Adrenal gland (tissue), 12 donors: ENCODE results near the gene C14orf132. TPM values are rescaled to one million over a fixed set of nuclear protein-coding genes. Genes with fewer than 3 reads are reported as not detected.
A peak's percentile ranks its signal among the peaks of the same experiment; 100 is the strongest.

Experiments
- DNase-seq, 7 donors: peaks; one replicate each; pipeline ENCODE4 v3.0.0-alpha.2; 2019 to 2020
- H3K27ac ChIP-seq, 5 donors: fragments of 200-600 bp; sonication (generic) in 4 of 5; 1 replicate in 3 of 5; 2 replicates in 2 of 5; pipeline versions ENCODE4 v1.5.1 to v1.8.0; 2016 to 2020; ENCODE audit warnings: mild to moderate bottlenecking in 1 of 5
- H3K27me3 ChIP-seq: fragments of 200-600 bp; 2 replicates; pipeline ENCODE4 v1.8.0; 2021
- H3K36me3 ChIP-seq, 2 donors: fragments of 200-600 bp; replicated peaks in 1 of 2; 1 replicate in 1 of 2; 2 replicates in 1 of 2; pipeline versions ENCODE4 v1.5.1 to v1.8.0; 2018 to 2022
- H3K4me1 ChIP-seq, 2 donors: fragments of 200-600 bp; replicated peaks in 1 of 2; 1 replicate in 1 of 2; 2 replicates in 1 of 2; pipeline versions ENCODE4 v1.5.1 to v1.8.0; 2018 to 2021
- H3K4me3 ChIP-seq, 4 donors: fragments of 200-600 bp; sonication (generic) in 3 of 4; one replicate each; pipeline ENCODE4 v1.5.1; 2016 to 2018
- H3K9me3 ChIP-seq, 3 donors: fragments of 200-600 bp; sonication (generic) in 1 of 3; replicated peaks in 1 of 3; 1 replicate in 2 of 3; 2 replicates in 1 of 3; pipeline versions ENCODE4 v1.5.1 to v1.8.0; 2016 to 2021
- CTCF ChIP-seq, 6 experiments: fragments of 450-650 bp in 4 of 6; fragments of 200-600 bp in 2 of 6; sonication (generic) in 1 of 6; IDR thresholded peaks; 1 replicate in 5 of 6; 2 replicates in 1 of 6; pipeline versions ENCODE4 v1.5.1 to v1.8.0; 2016 to 2021; ENCODE audit warnings: antibody characterized with exemption in 6 of 6, mild to moderate bottlenecking in 2 of 6, moderate library complexity in 1 of 6
- POLR2A ChIP-seq, 2 donors: fragments of 450-650 bp; IDR thresholded peaks; one replicate each; pipeline ENCODE4 v1.6.1; 2017; ENCODE audit warnings: antibody characterized with exemption in 2 of 2, mild to moderate bottlenecking in 2 of 2, moderate library complexity in 1 of 2
- WGBS, 4 donors: extraction: QIAGEN DNeasy Blood & Tissue Kit in 2 of 4; methylation state at CpG; one replicate each; pipeline versions ENCODE4 v1.1.5 to v1.1.7; 2013 to 2017; 5-methylcytosine and 5-hydroxymethylcytosine counted together
- intact Hi-C, 2 donors: fragments of 100-400 bp; cut with DNase I; formaldehyde crosslinking; loops; one replicate each; pipeline versions ENCODE4 v1.14.1 to v1.15.0; 2022 to 2023
- polyA plus RNA-seq, 3 donors: library from polyadenylated mRNA; stranded (reverse); fragments of 200-250 nt in 2 of 3; fragments of 350-450 nt in 1 of 3; fragmentation: Illumina TruSeq in 1 of 3; extraction: RNeasy Lipid Tissue Mini Kit (QIAGEN cat#74804) in 1 of 3; gene quantifications; one replicate each; pipeline ENCODE4 v1.2.3, GENCODE V29; 2013 to 2014
- total RNA-seq, 9 donors: library from RNA; depleted of rRNA in 4 of 9; stranded (reverse); fragments of >200 nt in 4 of 9; fragments of 120-200 nt in 1 of 9; fragmentation: NEBNext Ultra II Directional in 1 of 9; extraction: Animal tissue kit (Norgen Biotek cat#: 25700) in 1 of 9; gene quantifications; one replicate each; pipeline versions ENCODE4 v1.1.0 to v1.2.4, GENCODE V29; 2013 to 2023
- donor health status: healthy with polysubstance abuse.
- donor health status: Bipolar disorder and iron deficiency.
- donor health status: DM: yes; HTN: yes; CAD: no.
- donor health status: DM: no; HTN: no; CAD: no.
- donor health status: DM: no; HTN: no; CAD: no.
- donor health status: DM: yes; HTN: yes; CAD: no.

The C14orf132 gene
- total and polyA plus RNA-seq, 12 donors: 4.5 to 34.8 (median 11.8) TPM

- TF ChIP-seq POLR2A (IDR thresholded peaks at IDR 0.05): no peak
- TF ChIP-seq CTCF (IDR thresholded peaks at IDR 0.05): no peak
- DNase-seq: no peak
- WGBS, 4 donors: 54 to 74% (median 67%) methylated on average over 2 of the region's 2 CpGs
- Histone ChIP-seq H3K4me3 (no peak overlapping the region), H3K27ac (peak overlapping the region in 1 of 5 donors; percentile 27), H3K27me3 (no peaks in the 10 kb centered on the region), H3K36me3 (no peaks in the 10 kb centered on the region), H3K9me3 (no peaks in the 10 kb centered on the region), H3K4me1 (no peaks in the 10 kb centered on the region)
- intact Hi-C loops: no loop called here
Observed at GRCh38 chr14:96119947-96120346, 80.8 kb downstream of the C14orf132 start.

- intact Hi-C loops: no loop called here
- no peak overlapping the region for H3K4me3 ChIP-seq
- no peaks in the 10 kb centered on the region for H3K36me3 ChIP-seq
- H3K9me3 ChIP-seq: no peaks in the 10 kb centered on the region
- 46 to 60% (median 49%) methylated on average over 3 of the region's 3 CpGs for WGBS, 4 donors
- DNase-seq: peak in 1 of 7 donors; percentile 4
- TF ChIP-seq CTCF (IDR thresholded peaks at IDR 0.05) (no peak), POLR2A (IDR thresholded peaks at IDR 0.05) (no peak)
- H3K4me1 ChIP-seq: peaks cover 0 to 3% of the 10 kb centered on the region in 2 donors
- H3K27ac ChIP-seq: peak overlapping the region in 1 of 5 donors; percentile 27
- no peaks in the 10 kb centered on the region for H3K27me3 ChIP-seq
Observed at GRCh38 chr14:96120392-96120791, 81.2 kb downstream of the C14orf132 start.

GRCh38 chr14:96120941-96121340 is 81.8 kb downstream of the C14orf132 start:
- WGBS, 4 donors: 21 to 35% (median 25%) methylated on average over 4 of the region's 4 CpGs
- H3K27ac ChIP-seq: peak overlapping the region in 1 of 5 donors; percentile 15
- no peaks in the 10 kb centered on the region for H3K27me3 ChIP-seq
- no peaks in the 10 kb centered on the region for H3K36me3 ChIP-seq
- H3K9me3 ChIP-seq: no peaks in the 10 kb centered on the region
- peaks cover 0 to 3% of the 10 kb centered on the region in 2 donors for H3K4me1 ChIP-seq
- TF ChIP-seq CTCF (IDR thresholded peaks at IDR 0.05) (no peak), POLR2A (IDR thresholded peaks at IDR 0.05) (no peak)
- H3K4me3 ChIP-seq: no peak overlapping the region
- DNase-seq: peak in 1 of 7 donors; percentile 5
- intact Hi-C loops: no loop called here

GRCh38 chr14:96121660-96122395 is 82.7 kb downstream of the C14orf132 start:
- peak in 1 of 7 donors; percentile 3 for DNase-seq
- Histone ChIP-seq H3K9me3 (no peaks in the 10 kb centered on the region), H3K4me1 (peaks cover 0 to 3% of the 10 kb centered on the region in 2 donors), H3K4me3 (no peak overlapping the region), H3K27me3 (no peaks in the 10 kb centered on the region), H3K36me3 (no peaks in the 10 kb centered on the region), H3K27ac (peak overlapping the region in 1 of 5 donors; percentile 17)
- 66 to 84% (median 81%) methylated on average over 4 of the region's 4 CpGs for whole genome bisulfite sequencing, 4 donors
- intact Hi-C loops: no loop called here
- no peak for TF ChIP-seq CTCF (IDR thresholded peaks at IDR 0.05)
- no peak for TF ChIP-seq POLR2A (IDR thresholded peaks at IDR 0.05)
